Fibroblast of gingiva (primary cell): ENCODE data around the gene ARHGAP15.

Experiments used
- DNase-seq: peaks from one replicate; pipeline ENCODE4 v3.0.0-alpha.2; 2011; ENCODE audit warnings: low read depth

ARHGAP15 gene

GRCh38 chr2:143225931-143226330 is 96.7 kb downstream of the ARHGAP15 start:
- no peak for DNase-seq

GRCh38 chr2:143226714-143227541 is 97.7 kb downstream of the ARHGAP15 start:
- DNase-seq, result no peak

GRCh38 chr2:143229411-143229810 is 100.2 kb downstream of the ARHGAP15 start:
- no peak for DNase-seq

- no peak for DNase-seq
These were observed 100.7 kb downstream of the ARHGAP15 start for GRCh38 chr2:143229952-143230351.

GRCh38 chr2:143230506-143231253 is 101.5 kb downstream of the ARHGAP15 start:
- no peak for DNase-seq

- DNase-seq, result peak; percentile 4
These were observed 102.0 kb downstream of the ARHGAP15 start for GRCh38 chr2:143231254-143231645.

GRCh38 chr2:143237146-143237777 is 108.0 kb downstream of the ARHGAP15 start:
- peak; percentile 15 for DNase-seq

GRCh38 chr2:143241403-143242088 is 112.3 kb downstream of the ARHGAP15 start:
- DNase-seq, result no peak

- no peak for DNase-seq
These were observed 117.0 kb downstream of the ARHGAP15 start for GRCh38 chr2:143246246-143246645.

GRCh38 chr2:143246815-143247744 is 117.9 kb downstream of the ARHGAP15 start:
- DNase-seq, result no peak

- DNase-seq, result no peak
These were observed 119.4 kb downstream of the ARHGAP15 start for GRCh38 chr2:143248631-143249030.

- no peak for DNase-seq
These were observed 122.5 kb downstream of the ARHGAP15 start for GRCh38 chr2:143251681-143252080.

GRCh38 chr2:143252138-143252907 is 123.1 kb downstream of the ARHGAP15 start:
- DNase-seq, result no peak

GRCh38 chr2:143254110-143254509 is 124.9 kb downstream of the ARHGAP15 start:
- no peak for DNase-seq

- DNase-seq, result no peak
These were observed 125.9 kb downstream of the ARHGAP15 start for GRCh38 chr2:143255086-143255485.

GRCh38 chr2:143255899-143256298 is 126.7 kb downstream of the ARHGAP15 start:
- no peak for DNase-seq

GRCh38 chr2:143258126-143258892 is 129.1 kb downstream of the ARHGAP15 start:
- DNase-seq, result no peak

- peak; percentile 64 for DNase-seq
These were observed 130.2 kb downstream of the ARHGAP15 start for GRCh38 chr2:143259368-143259958.

- DNase-seq, result peak; percentile 11
These were observed 132.8 kb downstream of the ARHGAP15 start for GRCh38 chr2:143261986-143262385.
